GM15510 (cell line): Measurements from ENCODE around the gene PPP2R5C.

Experiments used
- POLR2A ChIP-seq: IDR thresholded peaks from 3 replicates; pipeline ENCODE4 v1.6.1; 2011; ENCODE audit warnings: borderline replicate concordance; ENCODE audit not compliant: insufficient read length; ENCODE audit errors: extremely low read depth

PPP2R5C gene

GRCh38 chr14:101944451-101944850 lies 182.9 kb downstream of the PPP2R5C start:
- TF ChIP-seq POLR2A: no peak

- no peak for TF ChIP-seq POLR2A
Measured at GRCh38 chr14:101945171-101945570, 183.7 kb downstream of the PPP2R5C start.

- no peak for TF ChIP-seq POLR2A
Measured at GRCh38 chr14:101947577-101947903, 186.0 kb downstream of the PPP2R5C start.

- TF ChIP-seq POLR2A: peak; percentile 76
Measured at GRCh38 chr14:101947904-101948665, 186.6 kb downstream of the PPP2R5C start.

- no peak for TF ChIP-seq POLR2A
Measured at GRCh38 chr14:101948666-101949216, 187.2 kb downstream of the PPP2R5C start.

- TF ChIP-seq POLR2A: no peak
Measured at GRCh38 chr14:101950100-101950499, 188.6 kb downstream of the PPP2R5C start.

GRCh38 chr14:101950516-101951215 lies 189.2 kb downstream of the PPP2R5C start:
- no peak for TF ChIP-seq POLR2A

GRCh38 chr14:101953151-101953550 lies 191.6 kb downstream of the PPP2R5C start:
- TF ChIP-seq POLR2A: no peak

- no peak for TF ChIP-seq POLR2A
Measured at GRCh38 chr14:101954501-101954900, 193.0 kb downstream of the PPP2R5C start.

GRCh38 chr14:101955695-101956161 lies 194.2 kb downstream of the PPP2R5C start:
- no peak for TF ChIP-seq POLR2A

GRCh38 chr14:101956179-101956885 lies 194.8 kb downstream of the PPP2R5C start:
- no peak for TF ChIP-seq POLR2A

GRCh38 chr14:101957406-101958234 lies 196.1 kb downstream of the PPP2R5C start:
- no peak for TF ChIP-seq POLR2A

- TF ChIP-seq POLR2A: no peak
Measured at GRCh38 chr14:101958418-101959180, 197.1 kb downstream of the PPP2R5C start.
